GM12878 (cell line): ENCODE measurements around the gene SEPTIN7.

Experiments used
- KDM1A ChIP-seq: fragments of 200-600 bp; sonication (generic); IDR thresholded peaks from 2 replicates; pipeline ENCODE4 v1.6.1; 2016; ENCODE audit warnings: borderline replicate concordance
- POLR2A ChIP-seq: IDR thresholded peaks from 2 replicates; pipeline ENCODE4 v1.6.1; 2011; ENCODE audit warnings: low read depth, mild to moderate bottlenecking, low read length
- RAD51 ChIP-seq: fragments of 450-650 bp; IDR thresholded peaks from 2 replicates; pipeline ENCODE4 v1.6.1; 2016; ENCODE audit warnings: moderate library complexity, mild to moderate bottlenecking, inconsistent platforms
- RCOR1 ChIP-seq: conservative IDR thresholded peaks from 2 replicates; pipeline ENCODE4 v1.6.1; 2012; ENCODE audit warnings: low read depth, low read length, improper control_type of control experiment
- SMAD1 ChIP-seq: fragments of 450-650 bp; IDR thresholded peaks from 2 replicates; pipeline ENCODE4 v1.6.1; 2018; ENCODE audit warnings: mild to moderate bottlenecking, low read depth; ENCODE audit not compliant: partially characterized antibody
- SUZ12 ChIP-seq: fragments of 200-600 bp; sonication (generic); IDR thresholded peaks from one replicate; pipeline ENCODE4 v1.6.1; 2018; ENCODE audit warnings: antibody characterized with exemption, mild to moderate bottlenecking; ENCODE audit not compliant: unreplicated experiment
- TAF1 ChIP-seq: IDR thresholded peaks from 2 replicates; pipeline ENCODE4 v1.6.1; 2011; ENCODE audit warnings: mild to moderate bottlenecking, low read depth, low read length, borderline replicate concordance
- YBX1 ChIP-seq: fragments of 450-650 bp; IDR thresholded peaks from 2 replicates; pipeline ENCODE4 v1.6.1; 2016; ENCODE audit warnings: antibody characterized with exemption
- TF ChIP-seq, protein P1 (sequence below): IDR thresholded peaks from 2 replicates; pipeline ENCODE4 v1.6.1; 2012; ENCODE audit warnings: low read depth, low read length, improper control_type of control experiment
- TF ChIP-seq, protein P2 (sequence below), 3 experiments: IDR thresholded peaks in 2 of 3; conservative IDR thresholded peaks in 1 of 3; 2 replicates each; pipeline ENCODE4 v1.5.1; 2011; ENCODE audit warnings: low read depth in 3 of 3, low read length in 3 of 3, mild to moderate bottlenecking in 3 of 3, control low read depth in 2 of 3, moderate library complexity in 2 of 3, inconsistent platforms in 1 of 3, mixed read lengths in 1 of 3; ENCODE audit not compliant: control insufficient read depth in 2 of 3, insufficient read depth in 1 of 3; ENCODE audit errors: extremely low read depth in 1 of 3
- TF ChIP-seq, protein P3 (sequence below): IDR thresholded peaks from 2 replicates; pipeline ENCODE4 v1.6.1; 2011; ENCODE audit warnings: low read depth, low read length, improper control_type of control experiment, borderline replicate concordance

DNA sequence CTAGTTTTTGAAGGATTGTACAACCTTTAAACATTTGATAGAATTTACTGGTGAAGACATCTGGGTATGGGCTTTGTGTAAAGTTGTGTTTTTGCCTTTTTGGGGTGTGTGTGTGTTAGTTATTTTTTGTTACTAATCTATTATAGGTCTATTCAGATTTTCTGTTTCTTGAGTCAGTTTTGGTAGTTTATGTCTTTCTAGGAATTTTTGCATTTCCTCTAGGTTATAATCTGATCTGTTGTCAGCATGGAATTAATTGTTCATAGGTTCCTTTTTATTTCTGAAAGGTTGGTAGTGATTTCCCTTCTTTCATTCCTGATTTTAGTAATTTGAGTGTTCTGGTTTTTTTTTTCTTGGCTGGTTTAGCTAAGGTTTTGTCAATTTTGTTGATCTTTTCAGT lies 17.7 kb downstream of the SEPTIN7 start:
- TF ChIP-seq, protein P1, sequence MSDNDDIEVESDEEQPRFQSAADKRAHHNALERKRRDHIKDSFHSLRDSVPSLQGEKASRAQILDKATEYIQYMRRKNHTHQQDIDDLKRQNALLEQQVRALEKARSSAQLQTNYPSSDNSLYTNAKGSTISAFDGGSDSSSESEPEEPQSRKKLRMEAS = no peak
- no peak for TF ChIP-seq SMAD1
- TF ChIP-seq, protein P2, sequence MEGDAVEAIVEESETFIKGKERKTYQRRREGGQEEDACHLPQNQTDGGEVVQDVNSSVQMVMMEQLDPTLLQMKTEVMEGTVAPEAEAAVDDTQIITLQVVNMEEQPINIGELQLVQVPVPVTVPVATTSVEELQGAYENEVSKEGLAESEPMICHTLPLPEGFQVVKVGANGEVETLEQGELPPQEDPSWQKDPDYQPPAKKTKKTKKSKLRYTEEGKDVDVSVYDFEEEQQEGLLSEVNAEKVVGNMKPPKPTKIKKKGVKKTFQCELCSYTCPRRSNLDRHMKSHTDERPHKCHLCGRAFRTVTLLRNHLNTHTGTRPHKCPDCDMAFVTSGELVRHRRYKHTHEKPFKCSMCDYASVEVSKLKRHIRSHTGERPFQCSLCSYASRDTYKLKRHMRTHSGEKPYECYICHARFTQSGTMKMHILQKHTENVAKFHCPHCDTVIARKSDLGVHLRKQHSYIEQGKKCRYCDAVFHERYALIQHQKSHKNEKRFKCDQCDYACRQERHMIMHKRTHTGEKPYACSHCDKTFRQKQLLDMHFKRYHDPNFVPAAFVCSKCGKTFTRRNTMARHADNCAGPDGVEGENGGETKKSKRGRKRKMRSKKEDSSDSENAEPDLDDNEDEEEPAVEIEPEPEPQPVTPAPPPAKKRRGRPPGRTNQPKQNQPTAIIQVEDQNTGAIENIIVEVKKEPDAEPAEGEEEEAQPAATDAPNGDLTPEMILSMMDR (IDR thresholded peaks at IDR 0.05 in 2 of 3, conservative IDR thresholded peaks at IDR 0.05 in 1 of 3; ENCODE audit: control insufficient read depth in 2 of 3, extremely low read depth in 1 of 3, insufficient read depth in 1 of 3, low read depth in 3 of 3, low read length in 3 of 3) = no peak
- no peak for TF ChIP-seq RAD51
- TF ChIP-seq RCOR1 = no peak
- TF ChIP-seq KDM1A = no peak
- TF ChIP-seq, protein P3, sequence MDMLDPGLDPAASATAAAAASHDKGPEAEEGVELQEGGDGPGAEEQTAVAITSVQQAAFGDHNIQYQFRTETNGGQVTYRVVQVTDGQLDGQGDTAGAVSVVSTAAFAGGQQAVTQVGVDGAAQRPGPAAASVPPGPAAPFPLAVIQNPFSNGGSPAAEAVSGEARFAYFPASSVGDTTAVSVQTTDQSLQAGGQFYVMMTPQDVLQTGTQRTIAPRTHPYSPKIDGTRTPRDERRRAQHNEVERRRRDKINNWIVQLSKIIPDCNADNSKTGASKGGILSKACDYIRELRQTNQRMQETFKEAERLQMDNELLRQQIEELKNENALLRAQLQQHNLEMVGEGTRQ = no peak
- TF ChIP-seq SUZ12 = no peak
- no peak for TF ChIP-seq TAF1
- TF ChIP-seq POLR2A = no peak
- no peak for TF ChIP-seq YBX1
